ENCODE measurements around the gene HHAT.

- TF ChIP-seq POLR2A (IDR thresholded peaks at IDR 0.05) (no peak), CTCF (IDR thresholded peaks at IDR 0.05) (no peak)
Observed at GRCh38 chr1:210300923-210301614, 27.6 kb upstream of the HHAT start.

Data from vagina (tissue), 2 donors.